ENCODE results near the gene DSG3.

DSG3 gene

GRCh38 chr18:31430072-31430471 is 17.5 kb upstream of the DSG3 start:
- DNase-seq (ENCODE audit: low spot score) = no peak

DNA sequence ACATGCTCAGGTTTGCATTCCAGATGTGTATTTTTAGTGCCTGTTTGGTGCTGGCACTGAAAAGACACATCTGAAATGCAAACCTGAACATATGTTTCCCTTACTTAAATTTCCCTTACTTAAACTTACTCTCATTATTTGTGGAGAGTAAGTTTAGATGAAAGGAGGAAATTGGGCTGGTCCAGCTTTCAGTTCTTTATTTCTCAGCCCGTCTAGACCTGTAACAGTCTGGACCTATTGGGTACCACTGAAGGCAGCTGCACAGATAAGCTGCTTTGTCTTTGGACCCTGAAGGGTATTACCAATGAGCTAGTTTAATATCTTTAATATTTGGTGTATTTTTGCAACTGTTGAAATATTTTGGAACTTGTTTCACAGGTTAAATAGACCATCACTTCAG is 17.0 kb upstream of the DSG3 start:
- no peak for DNase-seq (ENCODE audit: low spot score)

GRCh38 chr18:31432316-31432715 is 15.2 kb upstream of the DSG3 start:
- no peak for DNase-seq (ENCODE audit: low spot score)

- no peak for DNase-seq (ENCODE audit: low spot score)
These were observed 10.7 kb upstream of the DSG3 start for GRCh38 chr18:31436825-31437224.

- no peak for DNase-seq (ENCODE audit: low spot score)
These were observed 9.1 kb upstream of the DSG3 start for GRCh38 chr18:31438402-31438801.

DNA sequence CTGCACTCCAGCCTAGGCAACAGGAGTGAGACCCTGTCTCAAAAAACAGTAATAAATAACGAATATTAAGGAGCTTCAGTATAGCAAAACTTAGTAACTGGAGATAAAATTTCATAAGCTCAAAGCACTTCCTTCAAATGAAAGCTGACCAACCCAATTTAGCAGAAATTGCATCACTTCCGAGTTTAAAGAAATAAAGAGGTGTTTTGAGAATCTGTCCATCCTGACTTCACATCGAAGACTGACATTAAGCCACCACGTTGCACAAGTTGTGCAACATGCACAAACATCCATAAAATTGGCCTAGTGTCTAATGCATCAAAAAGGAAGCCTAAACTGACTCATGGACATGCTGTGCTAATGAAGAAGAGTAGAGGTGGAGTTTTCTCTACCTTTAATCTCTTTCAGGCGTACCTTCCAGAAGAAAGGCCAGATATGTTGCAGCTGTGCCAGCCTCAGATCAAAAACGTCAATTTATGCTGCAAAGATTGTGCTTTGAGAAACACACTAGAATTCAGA is 7.7 kb upstream of the DSG3 start:
- DNase-seq (ENCODE audit: low spot score) = no peak

DNA sequence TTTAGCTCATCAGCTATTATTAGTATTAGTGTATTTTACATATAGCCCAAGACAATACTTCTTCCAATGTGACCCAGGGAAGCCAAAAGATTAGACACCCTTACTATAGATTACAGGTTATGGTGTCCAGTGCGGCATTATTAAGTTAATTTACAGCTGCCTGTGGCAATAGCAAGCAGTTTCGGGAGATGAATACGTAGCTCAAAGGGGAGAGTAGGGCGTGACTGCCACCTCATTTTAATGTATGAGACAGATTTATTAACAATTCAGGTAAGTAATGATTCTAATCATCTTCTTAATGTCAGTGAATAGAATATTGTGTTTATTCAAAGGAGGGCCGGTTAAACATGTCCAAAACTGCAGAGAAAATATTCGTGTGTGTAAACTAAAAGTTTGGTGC is 6.8 kb upstream of the DSG3 start:
- no peak for DNase-seq (ENCODE audit: low spot score)

DNA sequence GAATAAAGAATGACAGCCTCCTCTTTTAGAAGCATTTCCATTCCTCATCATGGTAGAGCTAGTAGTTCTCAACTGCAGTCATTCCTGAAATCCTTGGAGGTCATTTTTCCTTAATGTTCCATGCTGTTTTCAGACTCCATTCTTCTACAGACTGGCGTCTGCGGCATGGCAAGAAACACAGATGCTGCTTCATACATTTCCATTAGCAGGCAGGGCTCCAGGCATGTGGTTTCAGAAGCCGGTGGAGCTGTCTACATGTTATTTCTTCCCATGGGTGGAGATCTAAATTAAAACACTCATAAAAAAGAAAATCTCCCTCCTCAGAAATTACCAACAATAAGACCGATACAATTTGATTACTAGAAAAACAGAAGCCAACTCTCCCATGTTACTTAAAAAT is 6.0 kb upstream of the DSG3 start:
- DNase-seq (ENCODE audit: low spot score) = no peak

GRCh38 chr18:31444142-31444541 is 3.4 kb upstream of the DSG3 start:
- DNase-seq (ENCODE audit: low spot score) = no peak

GRCh38 chr18:31445908-31446307 is 1.6 kb upstream of the DSG3 start:
- DNase-seq (ENCODE audit: low spot score) = no peak

- DNase-seq (ENCODE audit: low spot score) = no peak
These were observed 687 bp upstream of the DSG3 start for GRCh38 chr18:31446854-31447253.

- DNase-seq (ENCODE audit: low spot score) = no peak
These were observed 2.9 kb downstream of the DSG3 start for GRCh38 chr18:31450409-31450808.

GRCh38 chr18:31451625-31452024 is 4.1 kb downstream of the DSG3 start:
- DNase-seq (ENCODE audit: low spot score) = no peak

DNA sequence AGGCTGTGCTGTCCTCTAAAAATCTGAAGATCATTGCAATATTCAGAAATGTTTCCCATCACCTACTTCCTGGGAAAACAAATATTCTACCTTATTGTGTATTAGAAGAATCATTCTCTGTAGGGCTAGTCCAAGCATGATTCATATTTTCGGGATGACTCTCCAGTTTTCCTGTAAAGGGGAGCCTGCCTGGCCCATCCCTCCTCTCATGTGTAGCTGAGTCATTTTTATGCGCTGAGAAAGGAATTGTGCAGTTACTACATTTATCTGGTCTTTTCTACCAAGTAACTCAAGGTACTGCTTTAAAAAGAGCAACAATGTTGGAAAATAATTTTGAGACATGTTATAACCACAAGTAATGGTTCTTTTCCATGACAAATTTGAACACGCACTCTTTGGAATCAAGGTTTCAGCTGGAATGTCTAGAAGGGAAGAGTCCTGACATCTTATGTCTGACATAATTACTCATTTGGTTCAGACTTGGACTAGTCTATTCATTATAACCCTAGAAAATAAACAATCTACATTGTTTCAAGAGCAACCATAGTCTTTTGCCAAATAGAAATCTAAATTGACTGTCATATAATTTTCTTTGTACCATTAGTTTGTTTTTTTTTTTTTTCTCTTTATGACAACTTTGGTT is 6.6 kb downstream of the DSG3 start:
- no peak for DNase-seq (ENCODE audit: low spot score)

DNA sequence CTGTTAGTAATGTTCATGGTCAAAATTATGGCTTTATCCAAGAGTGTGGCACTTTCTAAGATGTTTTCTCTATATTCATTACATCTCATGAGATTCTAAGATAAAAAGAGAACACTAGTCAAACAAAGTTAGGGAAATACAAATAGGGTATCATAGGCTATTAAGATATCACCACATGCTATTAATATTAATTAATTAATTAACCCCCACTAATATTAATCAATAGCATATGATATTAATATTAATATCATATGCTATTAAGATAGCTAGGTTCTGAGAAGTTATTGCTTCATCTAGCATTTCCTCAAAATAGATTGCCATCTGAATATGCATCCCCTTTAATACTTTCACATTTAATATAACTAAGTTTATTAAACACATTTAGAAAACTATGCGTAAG is 22.1 kb downstream of the DSG3 start:
- no peak for DNase-seq (ENCODE audit: low spot score)

GRCh38 chr18:31478688-31479087 is 31.1 kb downstream of the DSG3 start:
- no peak for DNase-seq (ENCODE audit: low spot score)

GRCh38 chr18:31482051-31482450 is 34.5 kb downstream of the DSG3 start:
- DNase-seq (ENCODE audit: low spot score) = no peak

DNA sequence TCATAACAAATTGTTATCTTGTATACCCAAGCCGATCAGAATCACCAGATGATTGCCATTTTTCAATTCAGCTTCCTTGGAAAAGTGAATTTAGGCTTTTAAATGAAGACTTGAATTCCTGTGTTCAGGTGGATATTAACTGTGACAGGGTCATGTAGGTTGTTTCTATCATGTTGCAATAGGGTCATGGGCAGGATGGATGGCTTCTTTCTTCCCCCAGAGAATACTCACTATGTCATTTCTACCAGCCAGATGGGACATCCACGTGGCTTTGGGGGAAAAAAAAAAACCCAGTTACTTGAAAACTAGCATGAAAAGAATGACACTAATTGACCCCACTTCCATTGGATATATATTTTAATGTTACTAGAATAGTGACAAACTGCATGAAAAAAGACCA is 35.9 kb downstream of the DSG3 start:
- no peak for DNase-seq (ENCODE audit: low spot score)

DNA sequence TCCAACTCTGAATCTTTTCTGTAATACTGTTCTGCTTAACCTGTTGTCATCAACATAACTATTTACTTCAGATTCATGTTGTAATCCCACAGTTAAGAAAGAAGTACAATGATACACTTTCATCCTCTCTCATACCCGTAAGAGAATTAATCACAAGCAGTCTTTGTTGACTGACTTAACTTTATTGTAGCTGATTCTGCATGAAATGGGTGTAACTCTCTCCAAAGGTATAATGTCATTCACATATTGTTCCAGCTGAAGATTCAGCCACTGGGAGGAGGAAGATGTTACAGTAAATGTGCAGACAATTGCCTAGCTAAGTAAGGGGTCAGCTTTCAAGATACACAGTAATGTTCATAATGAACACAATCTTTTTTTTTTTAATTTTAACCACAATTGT is 36.9 kb downstream of the DSG3 start:
- no peak for DNase-seq (ENCODE audit: low spot score)

DNA sequence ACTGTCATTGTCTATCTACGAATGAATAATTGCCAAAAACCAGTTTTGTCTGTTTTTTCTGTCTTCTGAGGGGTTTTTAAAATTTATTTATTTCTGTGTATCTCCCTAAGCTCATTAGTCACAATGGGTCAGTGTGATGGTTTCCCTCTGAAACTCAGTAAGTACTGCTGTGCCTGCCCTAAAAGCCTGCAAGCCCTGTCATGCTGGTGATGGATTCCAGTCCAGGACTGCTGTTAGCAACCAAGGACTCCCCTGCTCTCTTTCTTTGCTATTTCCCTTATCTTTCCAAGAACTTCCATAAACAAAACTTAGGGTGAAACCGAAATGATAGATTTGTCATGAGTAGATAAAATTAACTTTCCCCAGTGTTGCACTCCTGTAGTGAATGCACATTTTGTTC is 38.6 kb downstream of the DSG3 start:
- no peak for DNase-seq (ENCODE audit: low spot score)

DNA sequence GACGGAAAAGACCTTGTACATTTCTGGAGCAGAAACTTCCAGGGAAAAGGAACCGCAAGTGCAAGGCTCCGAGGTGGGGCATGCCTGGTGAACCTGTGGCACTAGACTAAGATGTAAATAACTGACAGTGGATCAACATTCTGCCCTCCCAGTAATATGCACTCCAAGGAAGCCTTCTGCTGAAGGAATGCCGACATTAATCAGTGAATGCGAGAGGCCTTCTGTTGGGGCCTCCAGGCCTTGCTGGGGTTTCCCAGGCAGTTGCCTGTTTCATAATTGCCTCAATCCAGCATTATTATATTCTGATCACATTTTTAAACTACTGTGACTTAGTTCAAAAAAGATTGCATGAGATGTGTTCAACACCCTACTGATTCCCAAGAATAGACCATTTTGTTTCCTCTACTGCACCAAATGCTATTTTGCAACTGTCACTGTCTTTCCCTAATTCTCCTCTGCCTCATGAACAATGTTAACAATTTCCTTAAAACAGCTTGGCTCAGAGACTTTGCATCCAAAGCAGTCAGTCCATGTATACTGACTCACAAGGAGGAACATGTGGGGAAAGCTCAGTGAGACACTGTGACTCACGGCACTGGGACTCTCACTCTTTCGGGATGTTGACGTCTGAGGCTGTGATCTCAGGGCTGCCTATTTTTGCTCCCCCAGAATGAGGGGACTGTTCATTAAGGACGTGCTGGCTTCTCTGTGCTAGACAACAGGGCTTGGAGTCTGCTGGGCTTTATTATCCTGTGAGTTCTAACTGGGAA is 39.9 kb downstream of the DSG3 start:
- peak; percentile 5 for DNase-seq (ENCODE audit: low spot score)

DNA sequence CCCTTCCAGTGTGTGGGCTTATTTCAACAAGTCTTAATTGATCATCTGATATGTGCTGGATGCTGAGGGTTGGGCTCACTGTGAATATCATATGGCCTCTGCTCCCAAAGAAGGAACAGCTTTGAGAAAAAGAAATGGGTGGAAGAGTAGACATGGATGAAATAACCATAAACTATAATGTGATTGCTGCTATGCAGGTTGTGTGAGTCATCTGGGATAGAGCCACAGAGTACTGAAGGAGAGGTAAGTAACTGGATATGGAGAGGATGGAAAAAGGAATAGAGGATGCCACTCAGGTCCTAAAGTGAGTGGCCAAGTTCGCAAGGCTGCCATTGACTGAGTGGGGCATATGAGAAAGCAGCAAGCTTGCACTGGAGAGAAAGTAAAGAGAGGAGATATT is 41.8 kb downstream of the DSG3 start:
- DNase-seq (ENCODE audit: low spot score) = no peak

- no peak for DNase-seq (ENCODE audit: low spot score)
These were observed 42.8 kb downstream of the DSG3 start for GRCh38 chr18:31490387-31490786.

DNA sequence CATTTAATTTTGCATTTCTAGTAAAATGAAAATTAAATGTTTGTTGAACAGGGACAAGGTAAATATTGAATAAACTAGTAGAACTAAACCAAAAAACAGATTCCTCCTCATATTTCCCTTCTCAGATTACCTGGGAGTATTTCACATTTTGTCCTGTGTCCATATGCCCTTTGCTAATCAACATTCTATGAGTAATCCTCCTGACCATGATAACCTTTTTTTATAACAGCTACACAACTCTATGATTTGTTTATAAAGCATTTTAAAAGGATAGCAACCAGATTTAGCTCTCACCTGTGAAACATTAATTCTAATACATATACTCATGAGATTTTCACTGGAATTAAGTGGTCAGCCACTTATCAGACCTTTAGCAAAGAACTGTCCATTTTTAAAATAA is 43.3 kb downstream of the DSG3 start:
- no peak for DNase-seq (ENCODE audit: low spot score)

All from AG08395 (cell line).